Cardiac fibroblast (primary cell): ENCODE measurements around the gene TAPBP.

Source experiments
- DNase-seq, 2 donors: peaks; one replicate each; pipeline versions ENCODE4 v3.0.0 to v3.0.0-alpha.2; 2010; ENCODE audit warnings: low read depth in 2 of 2
- H3K4me3 ChIP-seq, 2 donors: replicated peaks in 1 of 2; 1 replicate in 1 of 2; 2 replicates in 1 of 2; pipeline ENCODE4 v1.5.1; 2011; ENCODE audit warnings: low read depth in 2 of 2, low read length in 2 of 2, mild to moderate bottlenecking in 2 of 2, moderate library complexity in 1 of 2
- CTCF ChIP-seq: IDR thresholded peaks from one replicate; pipeline ENCODE4 v1.5.1; 2011; ENCODE audit warnings: low read depth, mild to moderate bottlenecking, low read length, inconsistent platforms

The TAPBP gene

GRCh38 chr6:33273924-33274902 lies 39.7 kb downstream of the TAPBP start:
- no peak for TF ChIP-seq CTCF
- no peak for DNase-seq
- peak overlapping the region; percentile 21 to 95 for H3K4me3 ChIP-seq

- H3K4me3 ChIP-seq = peak overlapping the region; percentile 84 to 95
- DNase-seq = peak in 1 of 2 donors; percentile 18
- TF ChIP-seq CTCF = no peak
Measured at GRCh38 chr6:33273129-33273923, 40.6 kb downstream of the TAPBP start.

GRCh38 chr6:33272275-33273128 lies 41.4 kb downstream of the TAPBP start:
- no peak for DNase-seq
- TF ChIP-seq CTCF = no peak

GRCh38 chr6:33271468-33272274 lies 42.2 kb downstream of the TAPBP start, which contains the start of the genes RPS18 and VPS52:
RPS18 (plus strand) TSS chr6:33272075; CDS start chr6:33272120, 45 bp downstream.
VPS52 (minus strand) TSS chr6:33271876; CDS start chr6:33271675, 201 bp downstream.
- H3K4me3 ChIP-seq = peak within 1 kb of the TSS; percentile 84 to 95
- no peak for TF ChIP-seq CTCF
- peak; percentile 100 for DNase-seq

More at GRCh38 chr6:33272275-33273128, 41.4 kb downstream of the TAPBP start:
- H3K4me3 ChIP-seq = peak overlapping the region; percentile 84 to 95

GRCh38 chr6:33271117-33271467 lies 42.8 kb downstream of the TAPBP start:
- DNase-seq = no peak
- TF ChIP-seq CTCF = no peak
- peak overlapping the region; percentile 84 to 95 for H3K4me3 ChIP-seq
